NB4 (cell line): ENCODE measurements around the gene TBC1D2B.

Experiments
- DNase-seq: peaks from one replicate; pipeline ENCODE4 v3.0.0; 2010; ENCODE audit warnings: low read depth
- H3K4me3 ChIP-seq: one replicate; pipeline ENCODE4 v1.5.1; 2011; ENCODE audit warnings: mild to moderate bottlenecking, low read depth, low read length, moderate library complexity
- CTCF ChIP-seq: IDR thresholded peaks from one replicate; pipeline ENCODE4 v1.5.1; 2012; ENCODE audit warnings: low read depth, low read length
- MAX ChIP-seq: IDR thresholded peaks from 2 replicates; pipeline ENCODE4 v1.6.1; 2011; ENCODE audit warnings: low read depth, low read length
- MYC ChIP-seq: IDR thresholded peaks from 2 replicates; pipeline ENCODE4 v1.6.1; 2011; ENCODE audit warnings: low read depth, low read length
- POLR2A ChIP-seq: IDR thresholded peaks from 2 replicates; pipeline ENCODE4 v1.6.1; 2011; ENCODE audit warnings: mild to moderate bottlenecking; ENCODE audit not compliant: insufficient read length; ENCODE audit errors: extremely low read depth

Gene TBC1D2B

GRCh38 chr15:78063970-78064385 is 13.5 kb downstream of the TBC1D2B start:
- TF ChIP-seq MYC: no peak
- TF ChIP-seq POLR2A: no peak
- TF ChIP-seq CTCF: no peak
- no peak for TF ChIP-seq MAX
- no peak for DNase-seq
- no peak overlapping the region for H3K4me3 ChIP-seq

- H3K4me3 ChIP-seq: no peak overlapping the region
- TF ChIP-seq MAX (no peak), MYC (no peak), POLR2A (no peak), CTCF (no peak)
- no peak for DNase-seq
Measured at GRCh38 chr15:78063217-78063616, 14.3 kb downstream of the TBC1D2B start.

GRCh38 chr15:78061963-78062427 is 15.5 kb downstream of the TBC1D2B start:
- peak; percentile 80 for DNase-seq
- H3K4me3 ChIP-seq: peak overlapping the region; percentile 61
- TF ChIP-seq POLR2A: no peak
- peak; percentile 58 for TF ChIP-seq MAX
- TF ChIP-seq MYC: peak; percentile 69
- no peak for TF ChIP-seq CTCF

- no peak overlapping the region for H3K4me3 ChIP-seq
- DNase-seq: no peak
- no peak for TF ChIP-seq CTCF
- TF ChIP-seq MYC: no peak
- TF ChIP-seq POLR2A: no peak
- no peak for TF ChIP-seq MAX
Measured at GRCh38 chr15:78060232-78060631, 17.3 kb downstream of the TBC1D2B start.

GRCh38 chr15:78059110-78059839 is 18.2 kb downstream of the TBC1D2B start:
- peak; percentile 69 for DNase-seq

More at GRCh38 chr15:78059110-78059839, 18.2 kb downstream of the TBC1D2B start:
- no peak overlapping the region for H3K4me3 ChIP-seq
- TF ChIP-seq MYC: no peak
- TF ChIP-seq MAX: peak; percentile 60
- TF ChIP-seq POLR2A: no peak
- no peak for TF ChIP-seq CTCF
